ENCODE measurements around the gene PIK3R5. TPM values are rescaled to one million over a fixed set of nuclear protein-coding genes. Genes with fewer than 3 reads are reported as not detected.
A peak's percentile ranks its signal among the peaks of the same experiment; 100 is the strongest.

Gene PIK3R5
- total RNA-seq, 2 experiments from 2014 or later: 153 to 159 TPM

- peaks cover 0 to 9% of the 10 kb centered on the region in 2 experiments for H3K9me3 ChIP-seq (ENCODE audit: control insufficient read depth in 1 of 2, insufficient read depth in 1 of 2, low read length in 2 of 2)
- H3K9me3 Mint-ChIP-seq: no peaks in the 10 kb centered on the region
- peaks cover 89% of the 10 kb centered on the region for H3K36me3 ChIP-seq (ENCODE audit: insufficient read depth, low read length)
- H3K27ac ChIP-seq (ENCODE audit: low read depth in 1 of 2, low read length in 2 of 2): peak overlapping the region in 1 of 2 donors; percentile 47
- H3K4me3 Mint-ChIP-seq: no peak overlapping the region
- ChIA-PET CTCF (no interaction called here), POLR2A (no interaction called here)
- DNase-seq (peak in 1 of 14 experiments; percentile 42), ATAC-seq (ENCODE audit: poor library complexity) (no peak)
- no peaks in the 10 kb centered on the region for H3K27me3 Mint-ChIP-seq
- no peaks in the 10 kb centered on the region for H3K4me1 Mint-ChIP-seq (ENCODE audit: low read depth)
- no peak for TF ChIP-seq CTCF (IDR thresholded peaks at IDR 0.05)
- H3K27ac Mint-ChIP-seq: peak overlapping the region; percentile 44
- no peaks in the 10 kb centered on the region for H3K27me3 ChIP-seq (ENCODE audit: control insufficient read depth in 1 of 2, insufficient read depth in 2 of 2, low read length in 2 of 2)
- intact Hi-C loops (cut with DNase I, micrococcal nuclease): no loop called here
- H3K4me3 ChIP-seq (ENCODE audit: low read length): no peak overlapping the region
- peaks cover 88% of the 10 kb centered on the region for H3K36me3 Mint-ChIP-seq (ENCODE audit: low read depth)
- H3K4me1 ChIP-seq (ENCODE audit: insufficient read depth, low read length): peaks cover 5% of the 10 kb centered on the region
Measured at GRCh38 chr17:8884336-8884990, 81.0 kb downstream of the PIK3R5 start.

GRCh38 chr17:8883353-8883752, 82.2 kb downstream of the PIK3R5 start:
- ATAC-seq (ENCODE audit: poor library complexity) (no peak), DNase-seq (no peak)
- H3K27ac Mint-ChIP-seq: peak overlapping the region; percentile 44
- no peak overlapping the region for H3K4me3 Mint-ChIP-seq
- POLR2A ChIA-PET: no interaction called here
- intact Hi-C loops (cut with DNase I, micrococcal nuclease): no loop called here
- peaks cover 89% of the 10 kb centered on the region for H3K36me3 Mint-ChIP-seq (ENCODE audit: low read depth)
- CTCF ChIA-PET: no interaction called here
- no peak for TF ChIP-seq CTCF (IDR thresholded peaks at IDR 0.05)
- no peak overlapping the region for H3K27ac ChIP-seq (ENCODE audit: low read depth in 1 of 2, low read length in 2 of 2)
- H3K9me3 Mint-ChIP-seq: no peaks in the 10 kb centered on the region
- H3K9me3 ChIP-seq (ENCODE audit: control insufficient read depth in 1 of 2, insufficient read depth in 1 of 2, low read length in 2 of 2): peaks cover 0 to 9% of the 10 kb centered on the region in 2 experiments
- peaks cover 89% of the 10 kb centered on the region for H3K36me3 ChIP-seq (ENCODE audit: insufficient read depth, low read length)
- no peaks in the 10 kb centered on the region for H3K27me3 ChIP-seq (ENCODE audit: control insufficient read depth in 1 of 2, insufficient read depth in 2 of 2, low read length in 2 of 2)
- no peaks in the 10 kb centered on the region for H3K4me1 Mint-ChIP-seq (ENCODE audit: low read depth)
- peaks cover 5% of the 10 kb centered on the region for H3K4me1 ChIP-seq (ENCODE audit: insufficient read depth, low read length)
- H3K27me3 Mint-ChIP-seq: no peaks in the 10 kb centered on the region
- no peak overlapping the region for H3K4me3 ChIP-seq (ENCODE audit: low read length)

- Histone ChIP-seq H3K9me3 (ENCODE audit: control insufficient read depth in 1 of 2, insufficient read depth in 1 of 2, low read length in 2 of 2) (peaks cover 0 to 9% of the 10 kb centered on the region in 2 experiments), H3K27me3 (ENCODE audit: control insufficient read depth in 1 of 2, insufficient read depth in 2 of 2, low read length in 2 of 2) (no peaks in the 10 kb centered on the region), H3K36me3 (ENCODE audit: insufficient read depth, low read length) (peaks cover 83% of the 10 kb centered on the region), H3K4me3 (ENCODE audit: low read length) (no peak overlapping the region), H3K4me1 (ENCODE audit: insufficient read depth, low read length) (peaks cover 5% of the 10 kb centered on the region), H3K27ac (ENCODE audit: low read depth in 1 of 2, low read length in 2 of 2) (no peak overlapping the region)
- Mint-ChIP-seq H3K4me3 (no peak overlapping the region), H3K4me1 (ENCODE audit: low read depth) (no peaks in the 10 kb centered on the region), H3K27me3 (no peaks in the 10 kb centered on the region), H3K36me3 (ENCODE audit: low read depth) (peaks cover 89% of the 10 kb centered on the region), H3K9me3 (no peaks in the 10 kb centered on the region), H3K27ac (no peak overlapping the region)
- ChIA-PET POLR2A (no interaction called here), CTCF (no interaction called here)
- DNase-seq (no peak), ATAC-seq (ENCODE audit: poor library complexity) (no peak)
- intact Hi-C loops (cut with DNase I, micrococcal nuclease): no loop called here
- no peak for TF ChIP-seq CTCF (IDR thresholded peaks at IDR 0.05)
Measured at GRCh38 chr17:8881606-8882005, 83.9 kb downstream of the PIK3R5 start.

All from CD4-positive, alpha-beta T cell (primary cell).